NCI-H2107 treated with DMSO at 0.1 percent for 48 hours (cell line): ENCODE results near the gene CDH6.

Experiments
- DNase-seq: peaks from one replicate; lab custom pipeline; 2025; ENCODE audit not compliant: unreplicated experiment; lab: John Stamatoyannopoulos, UW

CDH6 gene

GRCh38 chr5:31193591-31194467, at the start of gene CDH6:
Gene CDH6 (plus strand): TSS chr5:31193686. CDS start chr5:31267474, 73,788 bp downstream.
- DNase-seq = peak; percentile 5

DNA sequence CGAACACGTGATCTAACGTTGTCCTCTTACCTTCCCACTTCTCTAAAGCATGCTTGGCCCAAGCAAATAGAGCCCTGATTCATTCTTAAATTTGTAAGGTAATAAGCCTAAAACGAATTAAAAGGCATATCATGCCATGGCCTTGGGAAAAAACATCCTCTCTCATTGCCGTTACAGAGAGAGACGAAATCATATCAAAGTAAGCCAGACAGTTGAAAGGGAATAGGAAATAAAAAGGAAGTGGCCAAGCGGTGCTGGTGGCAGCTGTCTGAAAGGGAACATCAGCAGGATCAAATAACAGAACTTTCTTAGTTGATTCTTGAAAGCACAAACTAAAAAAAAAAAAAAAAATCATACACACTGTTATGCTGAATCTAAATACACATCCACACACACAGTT, 49.1 kb upstream of the CDH6 start:
- DNase-seq = no peak

GRCh38 chr5:31148959-31149475, 44.5 kb upstream of the CDH6 start:
- no peak for DNase-seq

- no peak for DNase-seq
These were observed 40.0 kb upstream of the CDH6 start for GRCh38 chr5:31153521-31153920.

- no peak for DNase-seq
These were observed 36.8 kb upstream of the CDH6 start for GRCh38 chr5:31156631-31157160.

DNA sequence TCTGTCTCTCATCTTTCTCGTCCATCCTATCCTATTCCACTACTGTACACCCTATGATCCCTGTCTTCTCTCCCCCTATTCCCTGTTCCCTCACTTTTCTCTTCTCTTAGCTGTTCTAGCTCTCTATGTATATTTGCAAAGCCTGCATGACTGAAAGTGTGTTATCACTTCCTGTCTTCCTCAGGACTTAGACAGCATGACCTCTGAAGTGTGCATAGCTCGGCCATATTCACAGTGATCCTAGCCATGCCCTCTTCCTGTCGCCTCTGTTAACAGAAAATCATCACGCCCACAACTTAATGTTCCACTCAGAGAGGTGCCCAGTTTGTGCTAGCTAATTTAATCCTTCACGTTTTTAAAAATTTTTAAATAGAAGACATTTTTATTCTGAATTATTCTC, 35.8 kb upstream of the CDH6 start:
- DNase-seq = no peak

DNA sequence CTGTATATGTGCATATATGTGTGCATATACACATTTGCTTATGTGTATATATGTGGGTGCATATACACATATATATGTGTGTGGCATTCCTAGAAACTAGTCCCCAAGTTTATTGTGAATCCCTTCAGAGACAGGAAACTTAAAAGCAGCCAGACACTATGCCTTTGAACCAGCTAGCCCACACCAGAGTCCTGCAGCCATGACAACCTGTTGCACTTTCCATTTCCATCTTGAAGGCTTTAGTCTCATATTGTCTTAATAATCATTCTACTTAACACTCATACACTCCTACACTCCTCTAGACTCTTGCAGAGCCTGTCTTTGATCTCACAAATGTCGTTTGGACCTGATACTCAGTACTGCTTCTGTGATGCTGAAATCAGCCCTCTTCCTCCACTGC, 34.8 kb upstream of the CDH6 start:
- DNase-seq = no peak

DNA sequence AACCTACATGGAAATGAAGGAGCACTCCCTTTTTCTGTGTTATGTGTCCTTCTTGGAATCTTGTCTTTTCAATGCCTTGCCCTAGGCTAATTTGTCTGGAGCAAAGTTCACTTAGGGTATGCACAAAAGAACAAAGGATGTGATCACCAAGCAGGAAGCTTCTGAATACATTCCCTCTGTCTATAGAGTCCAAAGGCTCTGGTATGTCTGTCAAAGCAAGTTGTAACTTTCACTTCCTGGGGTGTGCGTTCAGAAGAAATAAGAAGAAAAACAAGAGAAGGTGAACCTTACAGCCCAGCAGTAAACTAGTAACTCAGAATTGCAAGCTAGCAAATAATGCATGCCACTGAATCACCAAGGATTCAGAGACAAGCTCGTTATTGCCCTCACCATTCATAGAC, 31.7 kb upstream of the CDH6 start:
- no peak for DNase-seq

DNA sequence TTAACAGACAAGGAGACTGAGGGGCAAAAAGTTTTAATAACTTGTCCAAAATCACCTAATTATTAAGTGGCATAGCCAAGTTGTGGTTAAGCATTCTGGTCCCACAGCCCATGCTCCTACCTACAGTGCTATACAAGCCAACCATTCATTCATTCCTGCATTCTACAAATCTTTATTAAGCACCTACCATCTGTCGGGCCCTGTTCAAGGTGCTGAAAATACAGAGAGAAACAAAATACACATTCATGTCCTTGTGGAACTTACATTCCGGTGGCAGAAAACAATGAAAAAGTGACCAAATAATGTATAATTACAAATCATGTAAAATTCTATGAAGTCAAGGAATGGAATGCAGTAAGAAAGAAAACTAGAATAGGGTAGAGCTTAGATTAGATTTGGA, 27.8 kb upstream of the CDH6 start:
- no peak for DNase-seq

GRCh38 chr5:31169379-31169778, 24.1 kb upstream of the CDH6 start:
- no peak for DNase-seq

- DNase-seq = no peak
These were observed 20.6 kb upstream of the CDH6 start for GRCh38 chr5:31172881-31173280.

- DNase-seq = no peak
These were observed 19.9 kb upstream of the CDH6 start for GRCh38 chr5:31173614-31174013.

GRCh38 chr5:31181376-31181987, 12.0 kb upstream of the CDH6 start:
- no peak for DNase-seq

DNA sequence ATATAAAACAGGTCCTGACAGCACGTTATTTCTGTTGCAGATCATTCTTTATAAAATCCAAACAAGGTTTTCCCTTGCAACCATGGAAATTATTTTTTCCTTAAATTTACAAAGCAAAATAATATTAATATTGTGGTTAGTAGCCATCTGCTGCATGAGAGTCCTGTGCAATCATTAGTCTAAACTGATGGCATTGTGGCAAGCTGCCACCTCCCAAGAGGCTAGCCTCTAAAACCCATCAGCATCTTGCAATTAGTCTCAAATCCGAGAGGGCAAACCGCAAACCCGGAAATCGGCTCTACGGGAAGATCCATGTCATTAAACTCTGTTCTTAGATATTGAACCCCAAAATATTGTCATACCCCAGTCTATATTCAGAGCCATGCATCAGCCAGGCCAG, 11.3 kb upstream of the CDH6 start:
- DNase-seq = no peak

DNA sequence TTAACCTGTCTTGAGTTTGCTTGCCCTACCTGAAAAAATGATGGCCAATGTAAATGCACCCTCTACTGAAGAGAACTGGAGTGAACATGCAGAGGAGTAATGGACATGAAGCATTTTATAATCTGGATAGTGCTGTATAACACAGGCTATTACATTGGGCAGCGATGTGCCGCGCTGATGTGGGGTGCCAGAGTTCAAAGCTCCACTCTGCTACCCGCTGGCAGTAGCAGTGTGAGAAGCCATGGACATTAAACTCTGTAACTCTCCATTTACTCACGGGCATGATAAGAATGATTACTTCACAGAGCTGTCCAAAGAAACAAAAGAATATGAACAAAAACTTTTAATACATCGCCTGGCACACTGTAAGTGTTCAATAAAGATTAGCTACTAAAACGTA, 7.5 kb upstream of the CDH6 start:
- no peak for DNase-seq

DNA sequence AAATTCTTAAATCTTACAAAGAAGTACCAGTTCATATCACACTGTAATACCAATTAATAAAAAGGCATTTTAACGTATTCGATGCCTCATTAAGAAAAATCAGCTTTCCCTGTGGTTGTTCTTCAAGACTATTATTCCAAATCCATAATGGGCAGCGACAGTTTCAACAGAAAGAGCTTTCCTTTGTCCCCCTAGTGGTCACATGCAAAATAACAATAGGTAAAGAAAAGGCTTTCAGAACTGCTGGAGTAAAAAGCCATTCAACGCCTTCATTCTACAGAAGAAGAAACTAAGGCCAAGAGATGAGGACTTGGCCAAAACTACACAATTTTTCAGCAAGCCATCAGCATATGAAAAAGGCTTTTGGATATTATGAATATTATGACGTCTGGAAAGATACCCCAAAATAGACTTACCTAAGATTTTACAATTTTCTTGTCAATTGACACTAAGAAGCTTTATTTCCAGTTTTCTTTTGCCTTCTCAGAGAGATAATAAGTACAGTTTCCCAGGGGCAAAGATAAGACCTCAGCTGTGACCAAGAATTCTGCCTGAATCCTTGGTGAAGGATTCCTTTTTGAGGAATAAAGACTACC, 6.7 kb upstream of the CDH6 start:
- DNase-seq = peak; percentile 32

DNA sequence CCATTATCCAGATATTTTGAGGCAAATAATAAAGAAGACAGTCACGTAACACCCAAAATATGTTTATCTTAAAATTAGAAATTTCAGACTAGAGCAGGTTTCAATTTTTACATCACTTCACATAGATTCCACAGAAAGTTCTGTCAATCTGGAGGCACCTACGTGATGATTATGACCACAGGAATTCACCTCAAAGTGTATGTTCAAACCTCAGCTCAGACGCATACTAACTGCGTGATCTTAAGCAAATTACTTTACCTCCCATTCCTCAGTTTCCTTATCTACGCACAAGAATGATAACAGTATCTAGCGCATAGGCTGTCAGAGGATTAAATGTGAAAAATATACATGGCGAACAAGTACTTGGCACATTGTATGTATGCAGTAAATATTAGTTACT, 5.9 kb upstream of the CDH6 start:
- DNase-seq = no peak

DNA sequence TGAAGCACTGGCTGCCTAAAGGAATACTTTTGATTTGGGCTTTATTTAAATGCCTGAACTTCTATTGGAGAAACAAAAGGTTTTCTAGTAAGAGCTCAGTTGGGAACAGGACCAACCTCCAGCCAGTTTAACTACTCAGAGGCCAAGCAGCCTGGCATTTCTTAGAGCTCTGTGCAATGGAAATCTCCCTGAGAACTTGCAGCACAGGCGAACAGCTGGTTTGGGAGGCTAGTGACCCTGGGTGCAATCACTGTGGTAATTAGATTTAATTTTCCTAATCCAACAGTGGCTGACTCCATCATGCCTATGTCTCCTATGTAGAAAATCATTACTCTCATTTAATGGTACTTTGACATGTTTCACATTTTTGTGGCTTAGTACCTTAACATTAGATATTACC, 1.0 kb upstream of the CDH6 start:
- no peak for DNase-seq

DNA sequence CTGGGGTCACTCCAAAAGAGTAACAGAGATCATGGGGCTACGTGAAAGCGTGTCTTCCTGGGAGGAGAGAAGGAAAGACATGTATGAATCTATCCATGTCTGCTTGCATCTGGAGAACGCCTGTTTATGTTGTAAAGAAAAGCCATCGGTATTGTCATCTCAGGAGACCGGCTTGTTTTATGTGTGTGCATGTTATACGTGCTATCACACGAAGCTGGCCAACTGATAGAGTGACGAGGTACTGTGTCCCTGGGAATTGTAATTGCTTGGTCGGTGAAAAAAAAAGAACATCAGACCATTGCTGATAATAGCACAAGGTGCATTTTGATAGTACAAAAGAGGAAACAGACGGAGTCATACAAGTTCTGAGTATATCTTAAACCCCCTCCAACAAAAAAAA, 370 bp upstream of the CDH6 start:
- no peak for DNase-seq

DNA sequence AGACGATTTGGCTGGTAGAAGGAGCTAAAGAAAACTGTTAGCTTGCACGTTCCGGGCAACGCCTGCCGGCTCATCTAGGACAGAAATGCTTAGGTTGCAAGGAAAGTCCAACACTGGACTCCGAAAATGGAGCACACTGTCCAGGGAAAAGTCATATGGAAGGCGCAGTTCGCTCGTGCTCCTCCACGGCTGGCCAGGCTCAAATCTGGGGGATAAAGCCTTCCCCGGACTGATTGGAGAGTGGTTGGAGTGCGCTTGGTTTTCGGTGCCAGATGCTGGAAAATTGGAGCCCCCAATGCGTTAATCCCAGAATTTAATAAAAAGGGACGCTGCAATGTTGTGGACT, 955 bp downstream of the CDH6 start:
- DNase-seq = no peak

DNA sequence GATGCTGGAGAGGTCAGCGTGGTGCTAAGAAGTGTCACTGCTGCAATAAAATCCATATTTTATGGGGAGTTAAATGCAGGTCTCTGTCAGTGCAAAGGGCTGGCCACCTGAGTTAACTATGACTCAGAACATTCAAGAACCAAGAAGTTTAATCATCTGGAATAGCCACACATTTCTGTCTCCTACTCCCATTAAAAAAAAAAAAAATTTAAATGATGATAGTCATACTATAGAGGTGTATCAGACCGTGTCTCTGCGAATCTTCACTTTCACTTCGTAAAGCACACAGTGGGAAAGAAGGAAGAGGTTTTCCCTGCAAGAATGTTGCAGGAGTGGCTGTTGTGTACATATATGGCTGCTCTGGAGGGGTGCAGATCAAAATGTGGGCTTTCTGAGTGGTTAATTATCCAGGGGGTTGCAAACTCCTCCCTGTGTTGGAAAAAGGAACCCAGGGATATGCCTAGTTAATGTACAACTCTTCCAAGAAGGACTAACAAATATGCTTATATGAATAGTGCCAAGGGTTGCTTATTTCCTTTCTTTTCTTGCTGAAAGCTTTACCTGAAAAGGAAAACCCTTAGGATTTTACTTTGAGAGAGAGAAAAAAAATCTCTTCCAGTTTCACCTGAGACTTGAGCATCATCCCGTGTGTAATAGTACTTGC, 1.5 kb downstream of the CDH6 start:
- DNase-seq = no peak
